HG03354 (cell line): Measurements from ENCODE around the gene EXOSC7.

Experiments
- ATAC-seq: cut with Tn5 transposase; IDR thresholded peaks from one replicate; pipeline ENCODE4 v1.9.1; 2021; ENCODE audit warnings: mild to moderate bottlenecking; ENCODE audit not compliant: unreplicated experiment, poor library complexity, severe bottlenecking

The EXOSC7 gene

DNA sequence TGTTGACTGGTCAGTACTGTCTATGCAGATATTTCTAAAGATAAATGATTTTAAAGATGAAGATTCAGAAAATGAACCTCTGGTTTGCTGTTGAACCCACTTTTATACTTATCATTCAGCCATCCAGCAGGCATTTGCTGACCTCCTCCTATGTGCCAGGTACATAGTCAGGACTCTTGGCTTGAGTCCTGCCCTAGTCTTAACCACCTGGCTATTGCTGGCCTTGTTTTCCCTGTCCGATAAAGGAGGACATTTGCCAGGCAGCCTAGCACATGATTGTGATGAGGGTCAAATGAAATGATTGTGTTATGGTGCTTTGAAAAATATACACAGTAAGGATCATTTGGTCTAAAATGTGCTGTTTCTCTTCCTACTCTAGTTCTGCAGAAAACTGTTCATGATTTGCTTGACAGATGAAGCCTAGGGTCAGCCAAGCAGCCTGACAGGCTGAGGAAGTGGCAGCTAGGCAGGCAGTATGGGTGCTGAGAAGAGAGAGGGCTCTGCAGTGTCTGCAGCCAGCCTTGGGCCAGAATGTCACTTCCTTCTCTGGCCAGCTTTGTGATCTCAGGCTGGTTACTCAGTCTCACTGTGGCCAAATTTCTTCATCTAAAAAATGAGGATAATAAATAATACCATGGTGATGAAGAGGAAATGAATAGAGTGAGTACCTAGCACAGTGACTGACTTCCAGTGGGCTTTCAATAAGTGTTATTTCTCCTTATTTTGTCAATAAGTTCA is 13.8 kb downstream of the EXOSC7 start:
- no peak for ATAC-seq

DNA sequence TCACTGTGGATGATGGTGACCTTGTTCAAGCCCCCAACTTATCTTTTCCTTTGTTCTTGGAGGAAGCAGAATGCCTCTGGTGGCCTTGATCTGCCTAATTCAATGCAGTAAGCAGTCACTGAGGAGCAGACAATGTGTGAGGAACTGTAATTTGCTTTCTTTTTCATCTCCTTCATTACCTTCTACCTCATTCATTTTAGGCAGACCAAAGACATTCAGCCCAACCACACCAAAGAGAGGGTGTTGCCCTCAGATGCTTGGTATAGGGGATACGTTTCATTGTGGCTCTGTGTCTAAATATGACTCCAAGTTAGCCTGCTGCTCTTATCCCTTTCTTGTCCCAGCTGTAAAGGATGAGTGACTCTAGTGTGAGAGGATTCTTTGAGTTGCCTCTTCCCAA is 15.3 kb downstream of the EXOSC7 start:
- ATAC-seq = no peak

DNA sequence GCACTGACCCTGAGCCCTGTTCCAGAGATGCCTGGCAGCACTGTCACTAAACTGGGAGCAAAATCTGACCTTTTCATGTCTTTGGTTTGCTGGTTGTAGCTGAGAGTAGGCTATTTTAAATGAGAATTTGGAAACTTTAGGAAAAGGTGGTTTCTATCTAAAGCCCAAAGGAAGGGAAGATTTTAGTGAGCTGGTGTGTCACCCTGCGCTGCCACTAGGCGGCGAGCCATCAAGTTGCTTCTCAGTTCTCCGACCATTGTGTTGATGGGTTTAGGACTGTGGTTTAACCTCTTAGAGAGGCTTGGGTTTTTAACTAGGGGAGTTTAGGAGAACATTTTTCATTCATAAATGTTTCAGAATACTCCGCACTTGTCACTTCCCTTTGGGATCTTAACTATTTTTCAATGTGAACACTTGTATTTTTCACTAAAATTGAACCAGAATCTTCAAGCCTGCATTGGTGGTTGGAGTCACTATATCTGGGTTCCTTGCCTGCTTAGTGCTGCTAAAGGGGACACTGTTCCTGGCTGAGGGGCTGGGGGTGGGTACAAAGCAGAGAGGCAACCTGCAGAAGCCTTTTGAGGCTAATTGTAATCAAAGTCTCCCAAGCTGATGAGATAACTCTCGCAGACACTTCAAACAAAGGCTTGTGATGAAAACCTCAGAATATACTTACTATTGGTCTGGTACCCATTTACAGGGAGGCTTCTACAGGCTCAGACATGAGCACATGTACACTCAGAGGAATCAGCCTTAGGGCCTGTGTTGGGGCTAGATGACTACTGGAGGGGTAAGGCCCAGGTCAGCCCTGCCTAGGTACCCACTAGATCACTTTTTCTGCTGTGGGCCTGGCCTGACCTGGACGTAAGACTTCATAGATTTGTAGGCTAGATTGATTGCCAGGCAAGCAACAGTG is 16.8 kb downstream of the EXOSC7 start:
- no peak for ATAC-seq

- ATAC-seq = no peak
Measured at GRCh38 chr3:44993471-44994205, 17.6 kb downstream of the EXOSC7 start.

GRCh38 chr3:44995142-44995770 is 19.2 kb downstream of the EXOSC7 start:
- ATAC-seq = no peak

- ATAC-seq = peak; percentile 66
Measured at GRCh38 chr3:44996556-44996969, 20.5 kb downstream of the EXOSC7 start.

- ATAC-seq = no peak
Measured at GRCh38 chr3:44999782-45000181, 23.7 kb downstream of the EXOSC7 start.

DNA sequence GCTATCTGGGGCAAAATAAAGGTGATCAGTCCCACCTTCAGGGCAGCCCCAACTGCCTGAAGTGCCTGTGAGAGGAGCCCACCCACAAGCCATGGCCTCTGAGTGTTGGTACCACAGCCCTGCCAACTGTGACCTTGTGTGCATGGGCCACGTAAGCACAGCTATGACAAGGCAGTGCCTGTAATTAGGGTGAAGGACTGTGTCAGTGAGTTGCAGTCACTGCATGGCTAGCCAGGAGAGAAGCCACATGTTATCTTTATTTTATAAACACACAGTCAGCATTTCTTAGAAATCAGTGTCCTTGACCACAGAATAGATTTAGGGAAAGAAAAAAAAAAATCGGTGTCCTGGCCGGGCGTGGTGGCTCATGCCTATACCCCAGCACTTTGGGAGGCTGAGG is 24.8 kb downstream of the EXOSC7 start:
- ATAC-seq = no peak

GRCh38 chr3:45001738-45002137 is 25.7 kb downstream of the EXOSC7 start:
- no peak for ATAC-seq

- no peak for ATAC-seq
Measured at GRCh38 chr3:45002139-45002660, 26.2 kb downstream of the EXOSC7 start.

DNA sequence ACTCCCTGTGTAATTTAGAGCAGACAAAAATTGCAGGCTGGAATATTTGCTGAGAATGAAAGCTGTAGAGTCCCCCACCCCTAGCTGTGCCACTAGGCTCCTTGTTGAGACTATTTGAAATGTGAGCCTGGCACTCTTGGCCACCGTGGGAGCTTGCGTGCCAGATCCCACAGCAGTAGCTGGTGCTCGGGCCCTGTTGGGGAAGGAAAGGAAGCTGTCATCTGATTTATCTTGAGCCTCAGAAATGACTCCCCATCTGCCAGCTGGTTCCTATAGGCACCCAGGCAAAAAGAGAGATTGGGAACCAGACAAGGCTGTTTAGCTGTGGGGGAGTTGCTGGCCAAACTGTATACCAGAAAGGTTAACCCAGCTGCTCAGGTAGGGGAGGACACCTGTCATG is 26.7 kb downstream of the EXOSC7 start:
- ATAC-seq = no peak

GRCh38 chr3:45003406-45003805 is 27.4 kb downstream of the EXOSC7 start:
- ATAC-seq = no peak

GRCh38 chr3:45003859-45004258 is 27.8 kb downstream of the EXOSC7 start:
- no peak for ATAC-seq

DNA sequence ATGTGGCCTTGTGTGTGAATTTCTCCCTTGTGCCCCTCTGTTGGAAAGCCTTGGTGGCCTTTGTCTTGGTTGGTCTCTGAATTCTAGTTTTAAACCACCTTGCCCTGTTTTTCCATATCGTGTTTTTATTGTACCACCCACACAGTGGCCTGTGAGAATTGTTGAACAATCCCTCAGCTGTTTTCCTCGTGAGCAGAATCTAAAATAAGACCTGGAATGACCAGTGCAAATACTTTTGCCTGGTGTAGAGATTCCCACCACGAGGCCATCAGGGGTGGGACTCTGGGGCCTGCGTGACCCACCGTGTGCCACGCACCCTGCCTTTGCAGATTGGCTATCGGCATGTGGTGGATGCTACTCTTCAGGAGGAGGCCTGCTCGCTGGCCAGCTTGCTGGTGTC is 31.0 kb downstream of the EXOSC7 start:
- no peak for ATAC-seq

DNA sequence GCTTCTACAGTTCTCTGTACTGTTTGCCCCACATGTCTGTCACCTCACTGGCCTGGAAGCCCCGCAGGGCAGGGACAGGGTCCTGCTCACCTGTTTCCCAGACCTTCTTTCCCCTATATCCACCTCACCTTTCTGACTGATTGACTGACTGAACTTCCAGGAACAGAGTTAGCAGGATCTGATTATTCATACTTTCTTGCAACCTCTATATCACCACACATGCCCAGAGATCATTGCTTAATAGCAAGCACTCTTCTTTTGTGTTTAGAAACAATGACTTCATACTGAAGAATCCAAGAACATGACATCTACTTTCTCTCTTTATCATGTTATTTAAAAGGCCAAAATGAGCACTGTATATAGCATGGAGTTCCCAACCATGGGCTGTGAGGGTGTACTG is 32.1 kb downstream of the EXOSC7 start:
- ATAC-seq = no peak

- ATAC-seq = no peak
Measured at GRCh38 chr3:45009868-45010267, 33.8 kb downstream of the EXOSC7 start.

GRCh38 chr3:45010811-45011333 is 34.8 kb downstream of the EXOSC7 start:
- no peak for ATAC-seq

DNA sequence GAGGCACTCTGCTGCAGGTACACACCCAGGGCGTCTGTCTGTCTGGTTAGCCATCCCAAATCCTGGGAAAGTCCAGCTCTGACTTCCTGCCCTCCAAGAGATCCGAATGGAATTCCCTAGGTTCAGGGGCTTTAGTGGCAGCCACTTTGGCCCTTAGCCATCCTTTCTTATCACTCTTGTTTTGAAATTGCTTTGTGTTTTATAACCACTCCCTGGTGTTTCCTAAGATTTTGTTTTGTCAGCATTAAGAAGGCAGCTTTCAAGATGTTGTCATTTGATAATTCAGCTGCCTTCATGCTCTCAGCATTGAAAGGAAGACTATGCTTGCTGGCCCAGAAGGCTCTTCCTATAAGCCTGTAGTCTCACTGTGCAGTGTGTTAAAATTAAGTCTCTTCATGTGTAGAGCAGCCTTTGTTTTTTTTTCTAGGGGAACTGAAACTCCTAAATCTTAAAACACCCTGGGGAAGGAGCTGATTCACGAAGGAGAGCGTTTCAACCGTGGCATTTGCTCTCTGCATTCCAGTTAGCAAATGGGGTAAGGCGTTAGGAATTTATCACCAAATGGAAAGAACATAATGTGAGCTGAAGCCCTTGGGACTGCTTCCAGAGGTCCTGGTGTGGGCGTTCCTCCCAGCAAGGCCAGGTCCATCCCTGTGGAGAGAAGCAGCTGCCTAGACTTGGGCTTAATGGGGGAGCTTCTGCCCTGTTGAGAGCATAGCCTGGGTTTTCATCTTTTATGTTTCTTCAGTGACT is 35.9 kb downstream of the EXOSC7 start:
- ATAC-seq = no peak

DNA sequence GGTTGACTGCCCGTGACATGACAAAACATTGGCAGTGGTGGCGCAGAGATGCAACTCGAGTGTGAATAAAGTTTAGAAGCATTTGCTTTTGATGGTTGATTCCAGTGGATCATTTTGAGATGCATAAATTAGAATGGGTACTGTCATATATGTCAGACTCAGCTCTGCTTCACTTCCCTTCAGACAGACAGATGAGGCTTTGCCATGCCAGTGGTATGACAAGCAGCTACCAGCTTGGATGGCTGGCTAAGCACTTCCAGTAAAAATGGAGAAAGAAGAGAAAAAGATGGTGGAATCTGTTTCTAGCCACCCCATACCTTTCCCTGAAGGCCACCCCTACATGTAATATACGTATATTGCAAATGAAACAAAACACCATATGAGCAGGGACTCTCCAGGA is 36.5 kb downstream of the EXOSC7 start:
- no peak for ATAC-seq
